ENCODE measurements around the gene GGTA1.

DNA sequence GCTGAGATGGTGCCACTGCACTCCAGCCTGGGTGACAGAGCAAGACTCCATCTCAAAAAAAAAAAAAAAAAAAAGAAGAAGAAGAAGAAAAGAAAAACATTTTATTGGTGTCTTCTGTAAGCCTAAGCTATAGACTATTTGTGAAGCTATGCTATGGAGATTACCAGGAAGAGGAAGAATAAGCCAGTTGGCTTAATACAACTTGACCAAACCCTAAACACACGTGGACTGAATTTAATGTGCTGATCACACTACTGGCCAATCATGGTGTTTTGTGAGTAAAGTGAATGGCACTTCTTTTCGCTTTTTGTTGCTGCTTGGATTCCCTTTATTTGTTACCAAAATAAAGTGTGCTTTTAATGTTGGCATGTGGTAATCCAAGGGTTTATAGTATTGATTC lies 49.9 kb downstream of the GGTA1 start:
- TF ChIP-seq ADNP (tag; IDR thresholded peaks at IDR 0.05) (no peak), GABPA (tag; conservative IDR thresholded peaks at IDR 0.05; ENCODE audit: low read depth) (no peak)
